Panc1 (cell line): ENCODE results near the gene ZNF692. TPM values are rescaled to one million over a fixed set of nuclear protein-coding genes. Genes with fewer than 3 reads are reported as not detected.

Experiments
- ATAC-seq: fragments of 200-7000 bp; cut with Tn5 transposase; 2 replicates; pipeline ENCODE4 v1.9.1; 2020; ENCODE audit warnings: mild to moderate bottlenecking, moderate library complexity
- BruUV-seq: library from RNA; stranded (reverse); fragments of 400-500 nt; replicated peaks from 2 replicates; lab custom pipeline; 2021; lab: Mats Ljungman, UMichigan
- CTCF ChIA-PET: fragments of 300-600 bp; sonication (Branson Sonifier 250); formaldehyde crosslinking; loops from one replicate; lab custom pipeline; 2022; ENCODE audit warnings: antibody characterized with exemption; lab: Charles Lee
- POLR2A ChIA-PET: fragments of 300-600 bp; sonication (Branson Sonifier 250); formaldehyde crosslinking; loops from one replicate; lab custom pipeline; 2022; ENCODE audit warnings: antibody characterized with exemption; lab: Charles Lee
- DNase-seq: peaks from one replicate; pipeline ENCODE4 v3.0.0-alpha.2; 2010; ENCODE audit warnings: low read depth, low spot score
- H3K27ac ChIP-seq: 2 replicates; pipeline ENCODE4 v1.5.1; 2011; ENCODE audit warnings: mild to moderate bottlenecking, low read length, inconsistent platforms
- H3K27me3 ChIP-seq: fragments of 200-500 bp; sonication (Bioruptor generic); 2 replicates; pipeline ENCODE4 v1.6.0; 2014; ENCODE audit warnings: low read length, inconsistent platforms; ENCODE audit not compliant: control insufficient read depth, insufficient read depth
- H3K36me3 ChIP-seq: fragments of 200-500 bp; sonication (Bioruptor generic); 2 replicates; pipeline ENCODE4 v1.5.1; 2014; ENCODE audit warnings: inconsistent platforms, mild to moderate bottlenecking, low read length, moderate library complexity; ENCODE audit not compliant: control insufficient read depth, insufficient read depth
- H3K4me1 ChIP-seq: 2 replicates; pipeline ENCODE4 v1.5.1; 2011; ENCODE audit warnings: inconsistent platforms, mild to moderate bottlenecking, low read length, moderate library complexity; ENCODE audit not compliant: control insufficient read depth, insufficient read depth
- H3K4me3 ChIP-seq, 2 experiments: 2 replicates each; pipeline ENCODE4 v1.5.1; 2011 to 2012; ENCODE audit warnings: low read depth in 2 of 2, low read length in 2 of 2, mild to moderate bottlenecking in 2 of 2, inconsistent platforms in 1 of 2, moderate library complexity in 1 of 2
- H3K9me3 ChIP-seq: fragments of 200-500 bp; sonication (Bioruptor generic); 2 replicates; pipeline ENCODE4 v1.5.1; 2014; ENCODE audit warnings: low read depth, mild to moderate bottlenecking, inconsistent platforms, low read length, moderate library complexity; ENCODE audit not compliant: control insufficient read depth, insufficient read depth
- CTCF ChIP-seq: fragments of 450-650 bp; IDR thresholded peaks from 2 replicates; pipeline ENCODE4 v1.5.1; 2017; ENCODE audit warnings: mild to moderate bottlenecking
- POLR2AphosphoS5 ChIP-seq: IDR thresholded peaks from 2 replicates; pipeline ENCODE4 v1.6.1; 2012; ENCODE audit warnings: mild to moderate bottlenecking, low read depth, low read length, moderate library complexity
- REST ChIP-seq, 2 experiments: IDR thresholded peaks; 2 replicates each; pipeline ENCODE4 v1.6.1; 2011 to 2012; ENCODE audit warnings: low read depth in 2 of 2, control low read depth in 1 of 2, low read length in 1 of 2, mild to moderate bottlenecking in 1 of 2, moderate library complexity in 1 of 2; ENCODE audit not compliant: insufficient read depth in 1 of 2
- SIN3A ChIP-seq: IDR thresholded peaks from 2 replicates; pipeline ENCODE4 v1.6.1; 2012; ENCODE audit warnings: low read depth, mild to moderate bottlenecking, low read length, moderate library complexity, borderline replicate concordance; ENCODE audit not compliant: insufficient read depth
- TCF7L2 ChIP-seq: IDR thresholded peaks from 2 replicates; pipeline ENCODE4 v1.6.1; 2011; ENCODE audit warnings: mild to moderate bottlenecking, low read depth, low read length, inconsistent platforms
- in situ Hi-C: cut with HindIII; loops from 2 replicates; pipeline ENCODE4 v1.10.0; 2016; ENCODE audit warnings: low sequenced_read_pairs, low pct_unique_long_range_greater_than_20kb
- intact Hi-C: fragments of 100-400 bp; cut with micrococcal nuclease; formaldehyde crosslinking; loops from one replicate; pipeline ENCODE4 v1.10.0; 2022; ENCODE audit not compliant: unreplicated experiment
- total RNA-seq: library from RNA; stranded (reverse); gene quantifications from one replicate; pipeline ENCODE4 v1.2.1, GENCODE V29; 2021; ENCODE audit not compliant: unreplicated experiment

ZNF692 gene
- total RNA-seq, 1 experiment from 2014 or later, result 62.3 TPM

GRCh38 chr1:248841702-248842395 is 17.0 kb downstream of the ZNF692 start:
- Histone ChIP-seq H3K9me3 (no peaks in the 10 kb centered on the region), H3K4me1 (peaks cover 4% of the 10 kb centered on the region; the same call in 1 of the 2 replicates), H3K27ac (no peak overlapping the region), H3K27me3 (no peaks in the 10 kb centered on the region), H3K4me3 (no peak overlapping the region), H3K36me3 (peaks cover 5% of the 10 kb centered on the region; the same call in 1 of the 2 replicates)
- no peak for ATAC-seq
- no peak for DNase-seq
- TF ChIP-seq CTCF (peak; percentile 79), POLR2AphosphoS5 (no peak), SIN3A (no peak), REST (IDR thresholded peaks at IDR 0.05; ENCODE audit: insufficient read depth in 1 of 2, low read depth in 2 of 2, low read length in 1 of 2) (no peak), TCF7L2 (no peak)
- intact Hi-C loops (no loop called here), in situ Hi-C loops (no loop called here)
- BruUV-seq, result no TSS peak
- ChIA-PET POLR2A (no interaction called here), CTCF (no interaction called here)

- POLR2A ChIA-PET, result no interaction called here
- intact Hi-C loops (no loop called here), in situ Hi-C loops (no loop called here)
- CTCF ChIA-PET, result no interaction called here
- H3K36me3 ChIP-seq, result peaks cover under 1% of the 10 kb centered on the region; the same call in 1 of the 2 replicates
- TF ChIP-seq CTCF (no peak), REST (IDR thresholded peaks at IDR 0.05; ENCODE audit: insufficient read depth in 1 of 2, low read depth in 2 of 2, low read length in 1 of 2) (no peak), SIN3A (no peak), TCF7L2 (no peak), POLR2AphosphoS5 (no peak)
- H3K27ac ChIP-seq, result no peak overlapping the region
- ATAC-seq (no peak), DNase-seq (no peak)
- peaks cover 4% of the 10 kb centered on the region; the same call in 1 of the 2 replicates for H3K4me1 ChIP-seq
- peaks cover 2% of the 10 kb centered on the region; the same call in 1 of the 2 replicates for H3K27me3 ChIP-seq
- H3K9me3 ChIP-seq, result no peaks in the 10 kb centered on the region
- no TSS peak for BruUV-seq
- H3K4me3 ChIP-seq, result no peak overlapping the region
These were observed 17.9 kb downstream of the ZNF692 start for GRCh38 chr1:248840946-248841345.
